HG03354 (cell line): ENCODE results near the gene SLC12A8.
A peak's percentile ranks its signal among the peaks of the same experiment; 100 is the strongest.

ENCODE experiments used
- ATAC-seq: cut with Tn5 transposase; IDR thresholded peaks from one replicate; pipeline ENCODE4 v1.9.1; 2021; ENCODE audit warnings: mild to moderate bottlenecking; ENCODE audit not compliant: unreplicated experiment, poor library complexity, severe bottlenecking

Gene SLC12A8

DNA sequence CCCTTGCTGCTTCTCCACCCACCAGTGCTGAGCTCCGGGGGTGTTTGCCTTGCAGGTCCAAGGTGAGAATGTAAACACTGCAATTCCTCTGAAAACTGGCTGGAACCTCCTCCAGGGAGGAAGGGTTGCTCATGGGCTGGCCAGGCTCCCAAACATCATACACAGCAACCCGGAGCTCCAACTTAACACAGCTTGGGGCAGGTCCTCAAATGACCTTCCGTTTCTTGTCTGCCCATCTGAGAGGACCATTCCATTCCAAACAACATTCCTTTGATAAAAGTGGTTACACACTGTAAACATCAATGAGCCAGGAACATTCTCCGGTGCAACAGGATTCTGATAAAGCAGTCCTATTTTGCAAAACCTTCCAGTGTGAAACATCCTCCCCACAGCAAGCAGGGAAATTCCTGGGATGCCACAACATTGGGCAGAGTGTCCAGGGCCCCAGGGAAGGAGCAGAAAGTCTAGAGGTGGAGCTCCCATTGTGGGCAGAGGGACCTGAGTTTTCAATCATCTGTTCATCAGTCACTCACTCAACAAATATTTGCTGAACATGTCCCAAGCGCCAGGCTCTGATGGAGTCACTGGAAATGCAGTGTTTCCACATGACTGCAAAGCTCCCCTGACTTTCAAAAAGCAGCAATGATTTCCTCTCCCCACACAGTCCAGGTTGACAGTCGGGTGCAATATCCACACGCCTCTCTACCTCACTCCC is 149.5 kb downstream of the SLC12A8 start:
- no peak for ATAC-seq

DNA sequence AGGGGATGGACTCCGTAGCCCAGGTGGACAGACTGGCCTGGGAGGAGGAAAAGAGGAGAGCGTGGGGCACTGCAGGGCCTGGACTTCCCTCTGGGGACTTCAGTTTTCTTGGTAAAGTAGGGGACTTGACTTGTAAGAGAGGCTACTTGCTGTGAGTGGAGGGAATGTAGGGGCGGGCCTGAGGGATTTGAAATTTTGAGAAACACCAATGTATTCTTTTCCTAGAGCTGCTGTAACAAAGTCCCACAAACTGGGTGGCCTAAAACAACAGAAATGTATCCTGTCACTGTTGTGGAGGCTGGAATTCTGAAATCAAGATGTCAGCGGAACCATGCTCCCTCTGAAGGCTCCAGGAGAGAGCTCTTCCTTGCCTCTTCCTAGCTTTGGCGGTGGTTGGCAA is 150.9 kb downstream of the SLC12A8 start:
- no peak for ATAC-seq

DNA sequence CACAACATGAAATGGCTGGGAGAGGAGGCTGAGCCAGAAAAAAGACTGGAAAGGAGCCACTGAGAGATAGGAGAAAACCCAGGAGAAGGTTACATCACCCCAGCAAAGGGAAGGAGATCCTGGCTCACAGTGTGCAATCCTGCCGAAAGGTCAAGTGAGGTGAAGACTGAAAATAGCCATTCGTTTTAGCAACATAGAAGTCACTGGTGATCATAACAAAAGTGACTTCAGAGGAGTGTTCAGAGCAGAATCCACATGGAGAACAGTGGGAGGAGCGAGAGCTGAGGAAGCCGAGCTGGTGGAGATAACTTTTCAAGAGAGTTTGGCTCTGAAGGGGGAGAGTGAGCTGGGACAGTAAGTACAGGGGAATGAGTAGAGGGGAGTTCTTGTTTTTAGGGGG is 151.4 kb downstream of the SLC12A8 start:
- ATAC-seq, result no peak

DNA sequence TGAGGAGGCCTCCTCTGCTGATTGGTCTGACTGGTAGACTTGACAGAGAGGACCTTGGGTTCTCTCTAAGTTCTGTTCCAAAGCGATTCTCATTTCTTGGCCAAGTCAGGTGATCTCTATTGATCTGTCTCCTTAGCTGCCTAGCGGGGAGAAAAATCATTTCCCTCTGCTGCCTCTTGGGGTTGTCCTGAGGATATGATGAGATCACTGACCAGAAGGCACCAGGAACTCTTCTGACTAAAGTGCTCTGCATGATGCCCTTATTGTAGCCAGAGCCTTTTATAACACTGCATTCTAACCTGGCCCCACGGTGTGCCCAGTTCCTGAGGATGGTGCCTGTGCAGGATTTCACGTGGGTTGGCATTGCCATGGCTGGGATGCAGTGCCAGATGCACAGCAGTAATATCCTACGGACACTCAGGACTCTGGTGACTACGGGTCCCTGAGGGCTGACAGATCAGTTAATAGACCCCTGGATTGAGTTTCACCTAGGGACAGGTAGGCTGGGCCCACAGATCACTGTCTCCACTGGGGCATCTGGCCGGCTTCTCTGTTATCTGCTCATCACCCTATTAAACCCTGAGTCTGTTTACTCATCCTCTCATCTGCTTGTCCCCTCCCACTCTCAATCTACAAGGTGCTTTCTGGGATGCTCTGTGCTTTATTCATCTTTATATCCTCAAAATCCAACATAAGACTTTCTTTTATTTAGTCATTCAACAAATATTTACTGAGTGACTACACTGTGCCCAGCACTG is 152.9 kb downstream of the SLC12A8 start:
- ATAC-seq, result no peak

DNA sequence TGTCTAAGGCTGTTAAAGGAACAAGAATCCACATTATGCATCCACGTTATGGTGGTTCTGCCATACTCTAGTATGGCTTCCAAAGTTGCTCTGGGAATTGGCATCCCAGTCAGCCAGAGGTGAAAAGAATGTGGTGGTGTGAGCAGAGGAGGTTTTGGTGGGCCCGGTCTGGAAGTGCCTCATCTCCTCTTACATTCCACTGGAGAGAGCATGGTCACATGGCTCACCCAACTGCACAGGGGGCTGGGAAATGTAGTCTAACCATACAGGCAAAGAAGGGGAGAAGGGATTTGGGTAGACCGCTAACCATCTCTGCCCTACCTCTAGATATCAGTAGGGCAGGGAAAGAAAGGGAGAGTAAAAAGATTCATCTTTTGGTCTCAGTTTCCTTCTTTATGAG is 153.6 kb downstream of the SLC12A8 start:
- no peak for ATAC-seq

DNA sequence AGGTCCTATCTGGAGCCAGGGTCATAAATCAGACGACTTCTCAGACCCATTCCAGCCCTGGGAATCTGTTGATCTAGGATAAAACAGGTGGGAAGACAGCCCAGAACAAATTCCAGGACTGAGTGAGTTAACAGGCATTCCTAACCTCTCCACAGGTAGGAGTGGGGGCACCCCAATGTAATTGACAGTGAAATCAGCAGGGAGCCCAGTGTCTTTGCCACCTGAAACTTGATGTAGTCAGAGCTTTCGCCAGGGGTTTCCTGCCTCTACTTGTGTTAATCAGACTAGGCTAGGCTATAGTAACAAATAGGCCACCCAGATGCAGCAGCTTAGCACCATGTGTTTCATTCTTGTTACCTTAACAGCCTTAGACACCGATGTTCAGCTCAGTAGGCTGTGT is 154.0 kb downstream of the SLC12A8 start:
- no peak for ATAC-seq

DNA sequence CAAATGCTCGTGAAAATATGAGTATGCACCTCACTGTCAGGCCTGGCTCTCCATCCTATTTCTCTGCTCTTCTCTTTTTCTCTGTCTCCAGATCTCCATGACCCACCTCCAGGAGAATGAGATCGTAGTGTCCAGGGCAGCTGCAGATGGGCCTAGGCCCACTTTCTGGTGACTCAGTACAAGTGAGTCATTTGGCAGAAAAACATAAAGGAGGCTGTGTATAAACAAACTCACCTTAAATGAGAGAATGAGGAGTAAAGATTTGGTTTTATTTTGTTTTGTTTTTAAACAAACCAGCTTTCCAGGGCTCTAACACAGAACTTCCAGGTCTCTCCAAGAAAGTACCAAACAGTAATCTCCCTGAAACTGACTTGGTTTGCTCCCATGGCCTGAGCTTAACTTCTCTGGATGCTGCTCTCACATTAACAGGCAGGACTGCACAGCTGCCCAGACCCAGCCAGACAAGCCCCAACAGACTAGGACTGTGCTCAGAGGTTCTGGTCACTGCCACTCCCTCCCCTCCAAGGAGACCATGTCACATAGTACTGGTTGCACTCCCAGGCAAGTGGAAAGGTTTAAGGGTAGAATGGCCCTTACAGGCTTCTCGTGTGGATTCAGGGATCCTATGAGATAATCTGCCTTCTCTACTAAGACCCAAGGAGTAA is 155.2 kb downstream of the SLC12A8 start:
- no peak for ATAC-seq

DNA sequence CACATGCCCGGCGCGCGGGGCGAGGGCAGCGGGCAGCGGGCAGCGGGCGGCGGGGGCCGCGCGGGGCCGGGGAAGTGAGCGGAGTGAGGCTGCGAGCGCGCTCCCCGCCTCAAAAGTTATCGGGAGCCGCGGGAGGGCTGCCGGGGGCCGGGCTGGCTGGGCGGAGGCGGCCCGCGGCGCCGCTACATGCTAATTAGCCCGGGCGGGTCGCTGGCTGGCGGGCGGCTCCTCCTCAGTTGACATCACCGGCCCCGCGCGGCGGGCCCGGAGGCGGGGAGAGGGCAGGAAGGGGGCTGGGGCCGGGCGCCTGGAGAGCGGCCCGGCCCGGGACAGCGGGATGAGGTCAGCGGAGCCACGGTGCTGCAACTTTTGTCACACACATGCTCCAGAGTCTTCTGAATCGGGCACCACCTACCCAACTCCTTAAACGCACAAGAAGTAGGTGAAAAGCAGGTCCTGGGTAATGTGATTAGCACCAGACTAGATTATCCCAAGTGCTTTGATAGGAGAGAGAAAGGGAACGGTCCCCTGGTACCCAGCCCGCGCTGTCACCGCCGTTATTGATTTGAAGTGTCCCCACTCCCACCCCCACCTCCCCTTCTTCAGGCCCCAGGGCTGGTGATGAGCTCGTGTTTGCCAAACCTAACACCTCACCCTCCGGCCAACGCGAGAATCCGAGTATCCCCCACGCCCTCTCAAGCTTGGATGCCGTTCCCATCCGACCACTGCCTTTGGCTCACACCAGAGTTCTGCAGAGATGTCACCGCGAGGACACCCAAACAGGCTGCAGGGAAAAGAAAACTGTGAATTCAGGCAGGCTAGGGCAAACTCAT is 156.4 kb downstream of the SLC12A8 start, which contains the start of gene HEG1:
HEG1 (minus strand) TSS at position 85 of the 833 bp plus-strand sequence. CDS start 107 bp downstream, outside the sequence.
- peak; percentile 70 for ATAC-seq

DNA sequence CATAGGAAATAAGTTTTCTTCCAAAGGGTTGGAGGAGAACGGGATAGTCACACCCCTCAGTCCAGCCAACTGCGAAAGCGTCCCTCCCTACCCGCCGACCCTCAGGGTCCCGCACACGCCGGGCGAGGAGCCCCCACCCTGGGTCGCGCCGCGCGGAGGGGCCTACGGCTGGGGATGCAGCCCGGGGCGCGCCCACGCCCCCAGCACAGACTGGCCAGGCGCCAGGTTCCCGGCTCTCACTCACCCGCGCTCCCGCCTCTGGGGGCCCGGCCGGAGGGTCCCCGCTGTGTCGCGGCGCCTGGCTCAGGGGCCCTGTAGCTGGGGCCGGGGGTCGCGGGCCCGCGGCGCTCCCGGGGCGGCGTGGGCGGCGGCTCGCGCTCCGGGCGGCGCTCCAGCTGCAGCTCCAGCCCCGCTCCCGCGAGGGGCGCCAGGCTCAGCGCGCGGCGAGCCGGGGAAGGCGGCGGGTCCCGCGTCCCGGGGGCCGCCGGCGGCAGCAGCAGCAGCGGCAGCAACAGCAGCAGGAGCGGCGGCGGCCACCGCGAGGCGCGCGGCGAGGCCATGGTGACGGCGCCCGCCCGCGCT is 157.1 kb downstream of the SLC12A8 start:
- peak; percentile 29 for ATAC-seq

DNA sequence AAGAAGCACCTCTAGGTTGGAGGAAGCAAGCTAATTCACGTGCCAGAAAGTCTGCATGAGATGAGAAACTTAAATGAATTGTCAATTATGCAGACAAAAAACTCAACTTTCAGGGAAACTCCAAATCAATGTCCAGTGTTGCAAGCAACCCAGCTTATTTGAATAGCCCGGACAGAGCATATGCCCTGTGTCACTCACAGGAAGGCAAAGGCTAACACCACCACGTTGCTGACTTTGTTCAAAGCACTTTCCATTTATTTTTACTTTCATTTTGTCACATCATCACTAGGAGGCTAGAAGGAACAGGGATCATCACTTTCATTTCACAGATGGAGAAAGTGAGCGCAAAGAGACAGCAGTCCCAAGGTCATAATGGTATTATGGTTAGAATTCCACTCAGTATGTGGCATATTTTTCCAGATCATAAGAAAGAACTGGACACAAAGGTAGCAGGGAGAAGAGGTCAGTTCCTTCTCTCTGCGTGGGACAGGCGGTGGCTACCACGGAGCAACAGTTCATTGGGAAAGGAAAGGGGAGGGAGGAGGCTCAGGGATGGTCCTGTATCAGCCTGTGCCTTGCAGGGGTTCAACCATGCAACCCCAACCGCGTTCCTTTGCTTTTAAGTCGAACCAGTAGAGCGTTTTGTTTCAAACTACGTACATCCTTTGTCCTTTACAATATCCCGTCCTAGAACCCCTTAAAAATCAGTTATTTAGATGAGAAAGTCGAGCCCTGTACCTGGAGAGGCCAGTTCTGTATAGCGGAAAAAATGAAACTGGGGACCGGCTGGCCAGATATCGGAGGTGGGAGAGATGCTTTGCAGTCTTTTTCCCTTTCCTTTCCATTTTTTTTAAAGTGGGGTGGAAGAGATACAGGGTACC is 157.9 kb downstream of the SLC12A8 start:
- ATAC-seq, result peak; percentile 41

DNA sequence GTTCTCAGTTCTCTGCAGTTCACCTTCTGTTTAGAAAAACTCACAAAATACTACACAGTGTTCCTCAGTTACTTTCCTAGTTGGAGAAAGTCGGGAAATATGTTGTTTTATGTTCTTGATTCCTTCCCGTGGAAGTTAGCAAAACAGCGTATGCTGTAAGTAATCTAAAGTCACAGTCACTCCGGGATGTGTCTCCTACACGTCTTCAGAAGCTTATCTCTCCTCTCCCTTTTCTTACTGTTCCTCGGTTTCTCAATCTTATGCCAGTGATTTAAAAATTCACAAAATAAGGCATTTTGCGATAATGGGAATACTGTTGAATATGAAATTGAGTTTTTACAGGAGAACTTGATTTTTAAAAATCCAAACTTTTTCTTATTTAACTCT is 158.5 kb downstream of the SLC12A8 start:
- no peak for ATAC-seq

DNA sequence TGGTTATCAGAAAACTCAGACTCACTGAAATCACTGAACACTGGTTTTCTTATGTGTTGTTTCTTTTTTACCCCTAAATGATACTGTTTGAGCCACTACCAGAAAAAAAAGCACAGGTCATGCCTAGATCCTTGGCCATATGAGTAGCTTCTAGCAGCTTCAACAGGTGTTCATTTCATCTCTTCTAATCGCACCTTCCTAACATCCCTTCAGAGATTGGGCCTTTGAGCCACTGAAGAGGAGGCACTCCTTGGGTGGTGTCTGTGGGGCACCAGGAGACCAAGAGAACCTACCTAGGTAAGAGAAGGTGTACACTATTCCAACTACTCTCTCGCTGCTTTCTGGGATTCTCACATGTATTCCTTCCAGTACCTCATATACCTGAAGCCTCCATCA is 159.2 kb downstream of the SLC12A8 start:
- no peak for ATAC-seq

DNA sequence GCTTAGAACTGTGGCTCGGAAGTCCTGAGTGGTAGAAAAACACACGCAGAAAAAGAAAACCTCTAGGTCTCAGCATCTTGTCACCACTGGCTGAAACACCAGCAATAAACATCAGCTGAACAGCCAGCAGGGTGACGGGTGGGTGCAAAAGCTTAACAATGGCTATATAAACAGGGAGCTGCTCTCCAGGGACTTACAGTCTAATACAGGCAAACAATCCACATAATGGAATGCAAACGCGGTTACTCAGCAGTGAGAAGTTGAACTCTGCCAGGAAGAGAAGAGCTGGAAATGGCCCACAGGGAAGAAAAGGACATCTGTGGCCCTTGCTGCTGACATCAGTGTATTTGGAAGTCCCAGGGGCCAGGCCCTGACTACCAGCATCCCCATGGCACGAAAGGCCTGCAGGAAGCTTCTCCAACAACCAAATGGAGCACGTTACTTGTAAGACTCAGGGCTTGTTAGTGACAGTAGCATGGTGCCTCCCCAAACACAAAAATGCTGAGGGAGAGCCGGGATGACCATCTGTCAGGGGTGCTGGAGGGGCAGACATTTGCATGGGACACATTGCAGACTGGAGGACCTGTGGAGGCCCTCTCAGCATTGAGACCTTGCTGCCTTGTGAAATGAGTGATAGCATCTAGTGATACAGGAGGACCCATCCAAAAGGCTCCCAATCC is 159.8 kb downstream of the SLC12A8 start:
- ATAC-seq, result no peak

DNA sequence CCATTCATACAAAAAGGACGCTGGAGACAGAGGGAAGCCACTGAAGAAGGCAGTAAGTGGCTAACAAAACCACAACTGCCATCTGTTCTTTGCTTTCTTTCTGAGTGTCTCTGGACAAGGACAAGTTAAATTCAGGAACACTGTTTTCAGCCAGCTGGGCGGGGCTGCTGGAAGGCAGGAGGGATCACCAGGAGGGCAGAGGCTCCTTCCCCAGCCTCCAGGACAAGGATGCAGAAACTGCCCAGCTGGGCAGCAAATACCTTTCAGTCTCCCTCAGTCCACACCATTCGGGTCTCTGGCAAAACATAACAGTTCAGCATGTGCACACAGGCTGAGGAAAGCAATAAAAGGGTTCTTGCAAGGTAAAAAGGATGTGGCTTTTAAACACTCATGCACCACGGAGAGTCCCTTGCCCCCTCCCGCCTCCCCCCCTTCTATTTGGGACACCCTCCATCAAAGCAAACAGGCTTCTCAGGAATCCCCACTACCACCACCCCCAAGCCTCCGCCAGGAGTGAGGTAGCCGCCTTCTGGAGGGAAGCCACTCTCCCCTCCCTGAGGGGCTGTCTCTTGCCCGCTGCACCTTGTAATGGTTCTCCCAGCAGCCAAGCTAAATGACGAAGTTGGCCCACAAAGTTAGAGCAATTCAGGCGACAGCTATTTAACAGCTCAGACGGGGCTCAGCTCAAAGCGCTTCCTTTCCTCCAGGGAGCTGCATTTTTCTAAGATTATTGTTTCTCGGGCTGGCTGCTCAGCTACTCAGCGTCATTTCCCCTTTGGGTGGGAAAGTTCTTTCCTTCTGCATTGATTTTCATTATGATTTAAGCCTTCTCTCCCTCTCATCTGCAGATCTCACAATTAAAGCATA is 160.6 kb downstream of the SLC12A8 start:
- peak; percentile 26 for ATAC-seq

DNA sequence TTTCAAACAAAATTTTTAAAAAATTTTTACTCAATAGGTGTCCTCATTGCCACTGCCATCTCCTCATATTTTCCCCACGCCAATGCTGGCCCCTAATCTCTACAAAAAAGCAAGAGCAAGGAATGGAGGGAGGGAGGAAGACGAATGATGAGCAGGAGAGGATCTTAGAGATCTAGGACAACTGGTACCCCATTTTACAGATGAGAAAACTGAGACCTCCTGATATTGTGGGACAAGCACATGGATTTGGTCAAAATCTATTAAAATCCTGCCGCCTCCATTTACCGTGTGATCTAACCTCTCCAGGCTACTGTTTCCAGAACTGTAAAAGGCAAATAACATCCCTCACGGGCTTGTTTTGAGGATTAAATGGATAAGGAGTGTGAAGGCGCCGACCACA is 161.3 kb downstream of the SLC12A8 start:
- ATAC-seq, result no peak

DNA sequence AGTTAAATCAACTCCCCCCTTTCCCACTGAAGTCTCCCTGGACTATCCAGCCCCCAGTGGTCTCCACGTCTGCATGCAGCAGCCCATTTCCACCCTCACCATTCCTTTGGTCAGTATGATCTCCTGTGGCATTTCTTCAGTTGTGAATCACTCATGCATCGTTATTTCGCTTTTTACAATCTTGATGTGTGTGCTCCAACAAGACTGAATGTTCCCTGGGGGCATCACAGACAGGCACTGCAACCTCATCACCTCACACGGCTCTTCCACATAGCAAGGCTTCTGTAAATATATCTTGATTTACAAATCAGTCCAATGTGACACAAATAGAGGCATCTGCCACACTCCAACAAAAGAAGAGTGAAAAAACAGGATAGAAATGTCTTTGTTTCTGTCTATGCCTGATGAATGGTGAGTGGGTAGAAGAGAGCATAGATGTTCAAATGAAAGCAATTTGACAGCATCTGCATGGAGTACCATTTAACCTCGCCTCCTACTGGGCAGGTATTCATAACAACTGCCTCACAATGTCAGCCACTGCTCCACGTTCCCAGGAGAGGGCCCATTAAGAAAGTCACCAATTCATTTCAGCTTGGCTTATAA is 162.0 kb downstream of the SLC12A8 start:
- ATAC-seq, result no peak

DNA sequence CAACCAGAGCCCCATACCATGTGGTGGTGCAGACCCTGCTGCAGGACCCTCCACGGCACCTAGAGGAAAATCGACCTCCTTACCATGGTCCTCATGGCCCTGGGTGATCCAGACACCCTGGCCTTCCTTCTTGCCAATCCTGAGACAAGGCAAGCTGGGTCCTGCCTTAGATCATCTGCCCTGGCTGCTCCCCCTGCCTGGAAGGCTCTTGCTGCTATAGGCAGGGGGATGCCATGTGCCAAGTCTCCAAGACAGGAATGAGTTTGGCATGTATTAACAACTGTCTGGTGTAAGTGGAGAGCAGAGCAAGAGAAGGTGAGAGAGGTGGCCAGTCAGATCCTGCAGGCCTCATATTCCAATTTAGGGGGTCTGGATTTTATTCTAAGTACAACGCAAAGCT is 164.3 kb downstream of the SLC12A8 start:
- no peak for ATAC-seq
